GM12864 (cell line): ENCODE measurements around the gene KLK13.

Source experiments
- DNase-seq: peaks from one replicate; pipeline ENCODE4 v3.0.0-alpha.2; 2011; ENCODE audit warnings: low read depth
- H3K4me3 ChIP-seq: 2 replicates; pipeline ENCODE4 v1.5.1; 2011; ENCODE audit warnings: mild to moderate bottlenecking, low read depth, low read length, control low read depth
- TF ChIP-seq, protein P1 (sequence below): IDR thresholded peaks from 2 replicates; pipeline ENCODE4 v1.5.1; 2011; ENCODE audit warnings: low read depth, mild to moderate bottlenecking, moderate library complexity, low read length, control low read depth, inconsistent platforms; ENCODE audit errors: missing control alignments

KLK13 gene

GRCh38 chr19:51006406-51006805, 58.5 kb downstream of the KLK13 start:
- DNase-seq, result no peak
- TF ChIP-seq, protein P1, sequence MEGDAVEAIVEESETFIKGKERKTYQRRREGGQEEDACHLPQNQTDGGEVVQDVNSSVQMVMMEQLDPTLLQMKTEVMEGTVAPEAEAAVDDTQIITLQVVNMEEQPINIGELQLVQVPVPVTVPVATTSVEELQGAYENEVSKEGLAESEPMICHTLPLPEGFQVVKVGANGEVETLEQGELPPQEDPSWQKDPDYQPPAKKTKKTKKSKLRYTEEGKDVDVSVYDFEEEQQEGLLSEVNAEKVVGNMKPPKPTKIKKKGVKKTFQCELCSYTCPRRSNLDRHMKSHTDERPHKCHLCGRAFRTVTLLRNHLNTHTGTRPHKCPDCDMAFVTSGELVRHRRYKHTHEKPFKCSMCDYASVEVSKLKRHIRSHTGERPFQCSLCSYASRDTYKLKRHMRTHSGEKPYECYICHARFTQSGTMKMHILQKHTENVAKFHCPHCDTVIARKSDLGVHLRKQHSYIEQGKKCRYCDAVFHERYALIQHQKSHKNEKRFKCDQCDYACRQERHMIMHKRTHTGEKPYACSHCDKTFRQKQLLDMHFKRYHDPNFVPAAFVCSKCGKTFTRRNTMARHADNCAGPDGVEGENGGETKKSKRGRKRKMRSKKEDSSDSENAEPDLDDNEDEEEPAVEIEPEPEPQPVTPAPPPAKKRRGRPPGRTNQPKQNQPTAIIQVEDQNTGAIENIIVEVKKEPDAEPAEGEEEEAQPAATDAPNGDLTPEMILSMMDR, result no peak
- H3K4me3 ChIP-seq, result no peak overlapping the region
